ENCODE data around the gene JAZF1. TPM values are rescaled to one million over a fixed set of nuclear protein-coding genes. Genes with fewer than 3 reads are reported as not detected.

JAZF1 gene
- total RNA-seq, 4 donors from 2014 or later = 1.6 to 8.6 (median 5.3) TPM

- TF ChIP-seq, protein P1, sequence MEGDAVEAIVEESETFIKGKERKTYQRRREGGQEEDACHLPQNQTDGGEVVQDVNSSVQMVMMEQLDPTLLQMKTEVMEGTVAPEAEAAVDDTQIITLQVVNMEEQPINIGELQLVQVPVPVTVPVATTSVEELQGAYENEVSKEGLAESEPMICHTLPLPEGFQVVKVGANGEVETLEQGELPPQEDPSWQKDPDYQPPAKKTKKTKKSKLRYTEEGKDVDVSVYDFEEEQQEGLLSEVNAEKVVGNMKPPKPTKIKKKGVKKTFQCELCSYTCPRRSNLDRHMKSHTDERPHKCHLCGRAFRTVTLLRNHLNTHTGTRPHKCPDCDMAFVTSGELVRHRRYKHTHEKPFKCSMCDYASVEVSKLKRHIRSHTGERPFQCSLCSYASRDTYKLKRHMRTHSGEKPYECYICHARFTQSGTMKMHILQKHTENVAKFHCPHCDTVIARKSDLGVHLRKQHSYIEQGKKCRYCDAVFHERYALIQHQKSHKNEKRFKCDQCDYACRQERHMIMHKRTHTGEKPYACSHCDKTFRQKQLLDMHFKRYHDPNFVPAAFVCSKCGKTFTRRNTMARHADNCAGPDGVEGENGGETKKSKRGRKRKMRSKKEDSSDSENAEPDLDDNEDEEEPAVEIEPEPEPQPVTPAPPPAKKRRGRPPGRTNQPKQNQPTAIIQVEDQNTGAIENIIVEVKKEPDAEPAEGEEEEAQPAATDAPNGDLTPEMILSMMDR (IDR thresholded peaks at IDR 0.05 in 4 of 5, conservative IDR thresholded peaks at IDR 0.05 in 1 of 5) = no peak
- no peak for TF ChIP-seq POLR2A (IDR thresholded peaks at IDR 0.05)
- ATAC-seq = no peak
- no peak overlapping the region for H3K4me3 ChIP-seq
- in situ Hi-C loops (cut with MboI; ENCODE audit: low sequenced_read_pairs in 4 of 4) (no loop called here), intact Hi-C loops (cut with DNase I; ENCODE audit: low total_unique reads) (no loop called here)
- H3K9me3 ChIP-seq = no peaks in the 10 kb centered on the region
- no peak overlapping the region for H3K27ac ChIP-seq
- H3K4me1 ChIP-seq = no peaks in the 10 kb centered on the region
- H3K36me3 ChIP-seq = no peaks in the 10 kb centered on the region
- no peak for DNase-seq
- H3K27me3 ChIP-seq = no peaks in the 10 kb centered on the region
Observed at GRCh38 chr7:28191184-28191583, 10.6 kb upstream of the JAZF1 start.

DNA sequence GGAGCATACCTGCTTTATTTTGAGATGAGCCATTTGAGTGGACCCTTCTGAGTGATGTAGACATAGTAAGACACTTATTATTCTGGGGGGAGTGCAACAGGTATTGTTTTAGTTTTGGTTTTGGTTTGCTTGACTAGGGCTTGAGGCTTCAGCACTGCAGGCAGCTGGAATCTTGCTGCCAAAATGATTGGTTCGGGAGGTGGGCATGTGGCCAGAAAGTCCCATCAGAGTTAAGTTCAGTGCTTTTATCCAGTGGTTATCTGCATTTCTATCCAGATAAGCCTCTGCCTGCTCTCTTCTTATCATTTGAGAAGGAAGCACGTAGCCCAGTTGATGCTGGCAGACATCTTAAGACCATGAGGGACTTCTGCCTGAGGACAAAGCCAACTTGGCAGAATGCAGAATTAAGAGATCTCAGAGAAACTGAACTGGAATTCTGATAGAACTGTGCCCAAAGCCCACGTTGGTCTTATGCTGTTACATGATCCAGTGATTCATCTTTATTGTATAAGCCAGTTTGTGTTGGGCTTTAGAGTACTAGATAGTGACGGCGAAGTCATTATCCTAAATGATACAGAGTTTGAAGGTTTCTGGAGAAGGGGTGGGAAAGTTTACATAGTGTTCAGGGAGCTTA, 9.6 kb upstream of the JAZF1 start:
- no peaks in the 10 kb centered on the region for H3K27me3 ChIP-seq
- ATAC-seq (no peak), DNase-seq (no peak)
- TF ChIP-seq, protein P1 (IDR thresholded peaks at IDR 0.05 in 4 of 5, conservative IDR thresholded peaks at IDR 0.05 in 1 of 5) = no peak
- no peak for TF ChIP-seq POLR2A (IDR thresholded peaks at IDR 0.05)
- no peaks in the 10 kb centered on the region for H3K36me3 ChIP-seq
- H3K9me3 ChIP-seq = no peaks in the 10 kb centered on the region
- H3K4me3 ChIP-seq = no peak overlapping the region
- in situ Hi-C loops (cut with MboI; ENCODE audit: low sequenced_read_pairs in 4 of 4) = no loop called here
- intact Hi-C loops (cut with DNase I; ENCODE audit: low total_unique reads) = no loop called here
- no peaks in the 10 kb centered on the region for H3K4me1 ChIP-seq
- H3K27ac ChIP-seq = no peak overlapping the region

GRCh38 chr7:28187012-28187411, 6.4 kb upstream of the JAZF1 start:
- Histone ChIP-seq H3K27me3 (no peaks in the 10 kb centered on the region), H3K9me3 (no peaks in the 10 kb centered on the region), H3K4me3 (no peak overlapping the region), H3K4me1 (no peaks in the 10 kb centered on the region), H3K36me3 (no peaks in the 10 kb centered on the region), H3K27ac (no peak overlapping the region)
- DNase-seq = no peak
- ATAC-seq = no peak
- TF ChIP-seq, protein P1 (IDR thresholded peaks at IDR 0.05 in 4 of 5, conservative IDR thresholded peaks at IDR 0.05 in 1 of 5) = no peak
- no peak for TF ChIP-seq POLR2A (IDR thresholded peaks at IDR 0.05)
- intact Hi-C loops (cut with DNase I; ENCODE audit: low total_unique reads) = no loop called here
- in situ Hi-C loops (cut with MboI; ENCODE audit: low sequenced_read_pairs in 4 of 4) = no loop called here

DNA sequence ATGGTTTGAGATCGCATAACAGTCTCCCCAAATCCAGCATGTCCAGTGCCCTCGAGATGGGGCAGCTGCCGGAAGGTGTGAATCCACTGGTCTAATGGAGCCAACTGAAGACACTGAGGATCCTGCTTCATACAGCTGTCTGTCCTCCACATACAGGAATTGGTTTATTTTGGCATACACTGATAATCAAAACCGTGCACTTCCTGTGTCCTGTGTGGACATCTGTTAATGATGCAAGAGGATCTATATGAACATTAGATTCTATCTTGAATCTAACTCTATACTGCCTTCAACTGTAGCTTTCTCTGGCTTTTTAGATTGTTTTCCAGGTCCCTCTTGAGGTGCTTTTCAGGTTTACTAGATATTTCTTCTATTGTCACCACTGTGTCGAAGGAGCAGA, 3.0 kb upstream of the JAZF1 start:
- H3K36me3 ChIP-seq = no peaks in the 10 kb centered on the region
- H3K4me1 ChIP-seq = peaks cover 4 to 7% of the 10 kb centered on the region in 2 donors
- DNase-seq (no peak), ATAC-seq (no peak)
- no peak overlapping the region for H3K4me3 ChIP-seq
- intact Hi-C loops (cut with DNase I; ENCODE audit: low total_unique reads) = loop anchor here (5.0 kb wide), 1 partner anchor 224 kb away; no protein-coding TSS in a partner anchor
- H3K27me3 ChIP-seq = no peaks in the 10 kb centered on the region
- no peak for TF ChIP-seq POLR2A (IDR thresholded peaks at IDR 0.05)
- TF ChIP-seq, protein P1 (IDR thresholded peaks at IDR 0.05 in 4 of 5, conservative IDR thresholded peaks at IDR 0.05 in 1 of 5) = no peak
- H3K9me3 ChIP-seq = no peaks in the 10 kb centered on the region
- no peak overlapping the region for H3K27ac ChIP-seq
- in situ Hi-C loops (cut with MboI; ENCODE audit: low sequenced_read_pairs in 4 of 4) = no loop called here

DNA sequence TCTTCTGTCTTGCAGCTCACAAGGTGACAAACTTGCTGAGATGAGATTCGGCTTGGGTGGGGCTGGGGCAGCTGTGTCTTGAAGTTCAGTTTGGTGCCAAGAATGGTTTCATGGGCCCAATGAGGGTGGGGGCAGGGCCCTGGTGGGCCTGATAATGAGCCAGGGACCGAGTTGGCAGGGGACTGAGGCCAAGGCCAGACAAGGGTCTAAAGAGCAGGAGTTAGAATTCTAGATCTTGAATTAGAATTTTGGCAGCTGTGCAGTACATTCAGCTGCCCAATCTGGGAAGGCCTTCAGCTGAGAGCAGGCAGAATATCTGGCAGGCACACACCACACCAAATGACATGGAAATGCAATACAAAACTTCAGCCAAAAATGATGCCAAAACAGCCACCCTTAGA, 1.5 kb upstream of the JAZF1 start:
- H3K4me1 ChIP-seq = peaks cover 9 to 15% of the 10 kb centered on the region in 2 donors
- H3K9me3 ChIP-seq = no peaks in the 10 kb centered on the region
- no peak for DNase-seq
- H3K27me3 ChIP-seq = no peaks in the 10 kb centered on the region
- H3K27ac ChIP-seq = no peak overlapping the region
- no peak for TF ChIP-seq POLR2A (IDR thresholded peaks at IDR 0.05)
- TF ChIP-seq, protein P1 (IDR thresholded peaks at IDR 0.05 in 4 of 5, conservative IDR thresholded peaks at IDR 0.05 in 1 of 5) = no peak
- H3K4me3 ChIP-seq = no peak overlapping the region
- intact Hi-C loops (cut with DNase I; ENCODE audit: low total_unique reads) = loop anchor here (5.0 kb wide), 1 partner anchor 225 kb away; no protein-coding TSS in a partner anchor
- no peaks in the 10 kb centered on the region for H3K36me3 ChIP-seq
- in situ Hi-C loops (cut with MboI; ENCODE audit: low sequenced_read_pairs in 4 of 4) = no loop called here
- no peak for ATAC-seq
